ENCODE results near the gene AURKA. TPM values are rescaled to one million over a fixed set of nuclear protein-coding genes. Genes with fewer than 3 reads are reported as not detected.

Gene AURKA
- total and polyA plus RNA-seq, 9 of the 15 experiments (the other 6 are each of a cell fraction or from before 2014, with no cell fraction given): 72.7 to 162 (median 113) TPM

GRCh38 chr20:56411759-56412472 lies 19.9 kb upstream of the AURKA start, which contains the start of gene CASS4 (continued):
- peak in 1 of 2 experiments; percentile 85; a peak in 2 of 4 replicates for TF ChIP-seq ZNF318 (IDR thresholded peaks at IDR 0.05; ENCODE audit: borderline replicate concordance in 1 of 2, low read depth in 1 of 2)
- TF ChIP-seq RNF2 (IDR thresholded peaks at IDR 0.05): peak; percentile 94
- peak; percentile 100 for TF ChIP-seq CEBPB (tag; IDR thresholded peaks at IDR 0.05)
- TF ChIP-seq ARHGAP35 (IDR thresholded peaks at IDR 0.05; ENCODE audit: partially characterized antibody): no peak
- no peak for TF ChIP-seq RNF219 (CRISPR knock-in tag; IDR thresholded peaks at IDR 0.05)
- no peak for TF ChIP-seq FOXO4 (CRISPR knock-in tag; IDR thresholded peaks at IDR 0.05)
- no peak for TF ChIP-seq PPARD (CRISPR knock-in tag; IDR thresholded peaks at IDR 0.05)
- no peak for TF ChIP-seq ZC3H4 (CRISPR knock-in tag; IDR thresholded peaks at IDR 0.05; ENCODE audit: borderline replicate concordance)
- no peak for TF ChIP-seq ZNF165 (CRISPR knock-in tag; IDR thresholded peaks at IDR 0.05; ENCODE audit: borderline replicate concordance)
- TF ChIP-seq IRF1 (CRISPR knock-in tag; IDR thresholded peaks at IDR 0.05; ENCODE audit: borderline replicate concordance): no peak

All from K562 (cell line).